GM23338 (cell line): ENCODE measurements around the gene PCIF1.

Experiments used
- CREB1 ChIP-seq: fragments of 250-450 bp; sonication (Bioruptor Pico); IDR thresholded peaks from 2 replicates; pipeline ENCODE4 v1.5.0; 2020; ENCODE audit warnings: low read depth, mild to moderate bottlenecking, moderate library complexity
- EZH2 ChIP-seq: fragments of 200-600 bp; sonication (generic); IDR thresholded peaks from one replicate; pipeline ENCODE4 v1.8.0; 2017; ENCODE audit warnings: antibody characterized with exemption, mild to moderate bottlenecking, low read depth; ENCODE audit not compliant: unreplicated experiment
- EZH2phosphoT487 ChIP-seq: fragments of 200-600 bp; sonication (generic); IDR thresholded peaks from one replicate; pipeline ENCODE4 v1.8.1; 2018; ENCODE audit warnings: antibody characterized with exemption; ENCODE audit not compliant: unreplicated experiment
- JUNB ChIP-seq: IDR thresholded peaks from one replicate; pipeline ENCODE4 v1.6.1; 2016; ENCODE audit warnings: antibody characterized with exemption; ENCODE audit not compliant: unreplicated experiment
- POLR2AphosphoS5 ChIP-seq: IDR thresholded peaks from 2 replicates; pipeline ENCODE4 v1.6.1; 2016; ENCODE audit warnings: antibody characterized with exemption, low read depth
- STAT1 ChIP-seq: IDR thresholded peaks from one replicate; pipeline ENCODE4 v1.6.1; 2016; ENCODE audit warnings: antibody characterized with exemption; ENCODE audit not compliant: unreplicated experiment
- ZNF114 ChIP-seq: fragments of 250-450 bp; sonication (Bioruptor Pico); IDR thresholded peaks from 2 replicates; pipeline ENCODE4 v1.5.0; 2020; ENCODE audit warnings: mild to moderate bottlenecking, moderate library complexity
- TF ChIP-seq, protein P1 (sequence below): fragments of 250-450 bp; sonication (Bioruptor Pico); IDR thresholded peaks from 2 replicates; pipeline ENCODE4 v1.5.0; 2020; ENCODE audit warnings: mild to moderate bottlenecking, moderate library complexity
- TF ChIP-seq, protein P2 (sequence below): IDR thresholded peaks from one replicate; pipeline ENCODE4 v1.6.1; 2018; ENCODE audit warnings: antibody characterized with exemption; ENCODE audit not compliant: unreplicated experiment
- TF ChIP-seq, protein P3 (sequence below), 2 experiments: fragments of 200-600 bp in 1 of 2; sonication (generic) in 1 of 2; conservative IDR thresholded peaks; 2 replicates each; pipeline versions ENCODE4 v1.5.1 to v1.6.1; 2016 to 2017; ENCODE audit warnings: antibody characterized with exemption in 2 of 2, low read depth in 2 of 2, mild to moderate bottlenecking in 2 of 2, moderate library complexity in 1 of 2

DNA sequence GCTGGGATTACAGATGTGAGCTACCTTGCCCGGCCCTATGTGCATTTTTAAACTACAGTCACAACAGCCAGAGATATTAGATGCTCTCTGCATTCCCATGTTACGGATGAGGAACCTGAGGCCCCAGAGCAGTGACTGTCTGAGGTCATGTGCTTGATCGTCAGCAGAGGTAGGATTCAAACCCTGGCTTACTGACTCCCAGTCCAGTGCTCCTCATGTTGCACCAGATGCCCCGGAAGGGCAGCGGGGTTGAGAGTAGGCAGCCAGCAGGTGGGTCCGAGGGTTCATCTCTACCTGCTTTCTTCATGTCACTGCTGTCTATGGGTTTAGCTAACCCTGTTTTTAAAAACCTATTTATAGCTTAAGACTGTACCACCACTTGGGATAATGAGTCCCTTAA is 46.8 kb downstream of the PCIF1 start:
- TF ChIP-seq, protein P1, sequence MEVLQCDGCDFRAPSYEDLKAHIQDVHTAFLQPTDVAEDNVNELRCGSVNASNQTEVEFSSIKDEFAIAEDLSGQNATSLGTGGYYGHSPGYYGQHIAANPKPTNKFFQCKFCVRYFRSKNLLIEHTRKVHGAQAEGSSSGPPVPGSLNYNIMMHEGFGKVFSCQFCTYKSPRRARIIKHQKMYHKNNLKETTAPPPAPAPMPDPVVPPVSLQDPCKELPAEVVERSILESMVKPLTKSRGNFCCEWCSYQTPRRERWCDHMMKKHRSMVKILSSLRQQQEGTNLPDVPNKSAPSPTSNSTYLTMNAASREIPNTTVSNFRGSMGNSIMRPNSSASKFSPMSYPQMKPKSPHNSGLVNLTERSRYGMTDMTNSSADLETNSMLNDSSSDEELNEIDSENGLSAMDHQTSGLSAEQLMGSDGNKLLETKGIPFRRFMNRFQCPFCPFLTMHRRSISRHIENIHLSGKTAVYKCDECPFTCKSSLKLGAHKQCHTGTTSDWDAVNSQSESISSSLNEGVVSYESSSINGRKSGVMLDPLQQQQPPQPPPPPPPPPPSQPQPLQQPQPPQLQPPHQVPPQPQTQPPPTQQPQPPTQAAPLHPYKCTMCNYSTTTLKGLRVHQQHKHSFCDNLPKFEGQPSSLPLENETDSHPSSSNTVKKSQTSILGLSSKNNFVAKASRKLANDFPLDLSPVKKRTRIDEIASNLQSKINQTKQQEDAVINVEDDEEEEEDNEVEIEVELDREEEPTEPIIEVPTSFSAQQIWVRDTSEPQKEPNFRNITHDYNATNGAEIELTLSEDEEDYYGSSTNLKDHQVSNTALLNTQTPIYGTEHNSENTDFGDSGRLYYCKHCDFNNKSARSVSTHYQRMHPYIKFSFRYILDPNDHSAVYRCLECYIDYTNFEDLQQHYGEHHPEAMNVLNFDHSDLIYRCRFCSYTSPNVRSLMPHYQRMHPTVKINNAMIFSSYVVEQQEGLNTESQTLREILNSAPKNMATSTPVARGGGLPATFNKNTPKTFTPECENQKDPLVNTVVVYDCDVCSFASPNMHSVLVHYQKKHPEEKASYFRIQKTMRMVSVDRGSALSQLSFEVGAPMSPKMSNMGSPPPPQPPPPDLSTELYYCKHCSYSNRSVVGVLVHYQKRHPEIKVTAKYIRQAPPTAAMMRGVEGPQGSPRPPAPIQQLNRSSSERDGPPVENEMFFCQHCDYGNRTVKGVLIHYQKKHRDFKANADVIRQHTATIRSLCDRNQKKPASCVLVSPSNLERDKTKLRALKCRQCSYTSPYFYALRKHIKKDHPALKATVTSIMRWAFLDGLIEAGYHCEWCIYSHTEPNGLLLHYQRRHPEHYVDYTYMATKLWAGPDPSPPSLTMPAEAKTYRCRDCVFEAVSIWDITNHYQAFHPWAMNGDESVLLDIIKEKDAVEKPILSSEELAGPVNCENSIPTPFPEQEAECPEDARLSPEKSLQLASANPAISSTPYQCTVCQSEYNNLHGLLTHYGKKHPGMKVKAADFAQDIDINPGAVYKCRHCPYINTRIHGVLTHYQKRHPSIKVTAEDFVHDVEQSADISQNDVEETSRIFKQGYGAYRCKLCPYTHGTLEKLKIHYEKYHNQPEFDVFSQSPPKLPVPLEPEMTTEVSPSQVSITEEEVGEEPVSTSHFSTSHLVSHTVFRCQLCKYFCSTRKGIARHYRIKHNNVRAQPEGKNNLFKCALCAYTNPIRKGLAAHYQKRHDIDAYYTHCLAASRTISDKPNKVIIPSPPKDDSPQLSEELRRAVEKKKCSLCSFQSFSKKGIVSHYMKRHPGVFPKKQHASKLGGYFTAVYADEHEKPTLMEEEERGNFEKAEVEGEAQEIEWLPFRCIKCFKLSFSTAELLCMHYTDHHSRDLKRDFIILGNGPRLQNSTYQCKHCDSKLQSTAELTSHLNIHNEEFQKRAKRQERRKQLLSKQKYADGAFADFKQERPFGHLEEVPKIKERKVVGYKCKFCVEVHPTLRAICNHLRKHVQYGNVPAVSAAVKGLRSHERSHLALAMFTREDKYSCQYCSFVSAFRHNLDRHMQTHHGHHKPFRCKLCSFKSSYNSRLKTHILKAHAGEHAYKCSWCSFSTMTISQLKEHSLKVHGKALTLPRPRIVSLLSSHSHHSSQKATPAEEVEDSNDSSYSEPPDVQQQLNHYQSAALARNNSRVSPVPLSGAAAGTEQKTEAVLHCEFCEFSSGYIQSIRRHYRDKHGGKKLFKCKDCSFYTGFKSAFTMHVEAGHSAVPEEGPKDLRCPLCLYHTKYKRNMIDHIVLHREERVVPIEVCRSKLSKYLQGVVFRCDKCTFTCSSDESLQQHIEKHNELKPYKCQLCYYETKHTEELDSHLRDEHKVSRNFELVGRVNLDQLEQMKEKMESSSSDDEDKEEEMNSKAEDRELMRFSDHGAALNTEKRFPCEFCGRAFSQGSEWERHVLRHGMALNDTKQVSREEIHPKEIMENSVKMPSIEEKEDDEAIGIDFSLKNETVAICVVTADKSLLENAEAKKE (CRISPR knock-in tag) = no peak
- TF ChIP-seq, protein P2, sequence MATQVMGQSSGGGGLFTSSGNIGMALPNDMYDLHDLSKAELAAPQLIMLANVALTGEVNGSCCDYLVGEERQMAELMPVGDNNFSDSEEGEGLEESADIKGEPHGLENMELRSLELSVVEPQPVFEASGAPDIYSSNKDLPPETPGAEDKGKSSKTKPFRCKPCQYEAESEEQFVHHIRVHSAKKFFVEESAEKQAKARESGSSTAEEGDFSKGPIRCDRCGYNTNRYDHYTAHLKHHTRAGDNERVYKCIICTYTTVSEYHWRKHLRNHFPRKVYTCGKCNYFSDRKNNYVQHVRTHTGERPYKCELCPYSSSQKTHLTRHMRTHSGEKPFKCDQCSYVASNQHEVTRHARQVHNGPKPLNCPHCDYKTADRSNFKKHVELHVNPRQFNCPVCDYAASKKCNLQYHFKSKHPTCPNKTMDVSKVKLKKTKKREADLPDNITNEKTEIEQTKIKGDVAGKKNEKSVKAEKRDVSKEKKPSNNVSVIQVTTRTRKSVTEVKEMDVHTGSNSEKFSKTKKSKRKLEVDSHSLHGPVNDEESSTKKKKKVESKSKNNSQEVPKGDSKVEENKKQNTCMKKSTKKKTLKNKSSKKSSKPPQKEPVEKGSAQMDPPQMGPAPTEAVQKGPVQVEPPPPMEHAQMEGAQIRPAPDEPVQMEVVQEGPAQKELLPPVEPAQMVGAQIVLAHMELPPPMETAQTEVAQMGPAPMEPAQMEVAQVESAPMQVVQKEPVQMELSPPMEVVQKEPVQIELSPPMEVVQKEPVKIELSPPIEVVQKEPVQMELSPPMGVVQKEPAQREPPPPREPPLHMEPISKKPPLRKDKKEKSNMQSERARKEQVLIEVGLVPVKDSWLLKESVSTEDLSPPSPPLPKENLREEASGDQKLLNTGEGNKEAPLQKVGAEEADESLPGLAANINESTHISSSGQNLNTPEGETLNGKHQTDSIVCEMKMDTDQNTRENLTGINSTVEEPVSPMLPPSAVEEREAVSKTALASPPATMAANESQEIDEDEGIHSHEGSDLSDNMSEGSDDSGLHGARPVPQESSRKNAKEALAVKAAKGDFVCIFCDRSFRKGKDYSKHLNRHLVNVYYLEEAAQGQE = no peak
- no peak for TF ChIP-seq POLR2AphosphoS5
- TF ChIP-seq, protein P3, sequence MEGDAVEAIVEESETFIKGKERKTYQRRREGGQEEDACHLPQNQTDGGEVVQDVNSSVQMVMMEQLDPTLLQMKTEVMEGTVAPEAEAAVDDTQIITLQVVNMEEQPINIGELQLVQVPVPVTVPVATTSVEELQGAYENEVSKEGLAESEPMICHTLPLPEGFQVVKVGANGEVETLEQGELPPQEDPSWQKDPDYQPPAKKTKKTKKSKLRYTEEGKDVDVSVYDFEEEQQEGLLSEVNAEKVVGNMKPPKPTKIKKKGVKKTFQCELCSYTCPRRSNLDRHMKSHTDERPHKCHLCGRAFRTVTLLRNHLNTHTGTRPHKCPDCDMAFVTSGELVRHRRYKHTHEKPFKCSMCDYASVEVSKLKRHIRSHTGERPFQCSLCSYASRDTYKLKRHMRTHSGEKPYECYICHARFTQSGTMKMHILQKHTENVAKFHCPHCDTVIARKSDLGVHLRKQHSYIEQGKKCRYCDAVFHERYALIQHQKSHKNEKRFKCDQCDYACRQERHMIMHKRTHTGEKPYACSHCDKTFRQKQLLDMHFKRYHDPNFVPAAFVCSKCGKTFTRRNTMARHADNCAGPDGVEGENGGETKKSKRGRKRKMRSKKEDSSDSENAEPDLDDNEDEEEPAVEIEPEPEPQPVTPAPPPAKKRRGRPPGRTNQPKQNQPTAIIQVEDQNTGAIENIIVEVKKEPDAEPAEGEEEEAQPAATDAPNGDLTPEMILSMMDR (conservative IDR thresholded peaks at IDR 0.05; ENCODE audit: low read depth in 2 of 2) = no peak
- no peak for TF ChIP-seq EZH2phosphoT487
- no peak for TF ChIP-seq EZH2
- TF ChIP-seq JUNB = no peak
- no peak for TF ChIP-seq CREB1 (CRISPR knock-in tag)
- no peak for TF ChIP-seq STAT1
- no peak for TF ChIP-seq ZNF114 (CRISPR knock-in tag)
